Subcutaneous adipose tissue (tissue), 4 donors: Measurements from ENCODE around the gene OPRL1. TPM values are rescaled to one million over a fixed set of nuclear protein-coding genes. Genes with fewer than 3 reads are reported as not detected.

Experiments
- CTCF ChIP-seq: fragments of 450-650 bp; IDR thresholded peaks from one replicate; pipeline ENCODE4 v1.5.1; 2016; ENCODE audit warnings: low read depth, mild to moderate bottlenecking, control low read depth, antibody characterized with exemption, moderate library complexity
- total RNA-seq, 4 donors: library from RNA; depleted of rRNA; stranded (reverse); fragments of >200 nt; gene quantifications; one replicate each; pipeline ENCODE4 v1.1.0, GENCODE V29; 2016

Gene OPRL1
- total RNA-seq, 4 donors from 2014 or later, result 0.65 to 2.7 (median 1.7) TPM

GRCh38 chr20:64106435-64106961 is 26.6 kb downstream of the OPRL1 start:
- TF ChIP-seq CTCF, result no peak

- no peak for TF ChIP-seq CTCF
These were observed 27.3 kb downstream of the OPRL1 start, which contains the start of gene NPBWR2 for GRCh38 chr20:64106981-64107735. TSS of gene NPBWR2 (minus strand) at chr20:64107565. CDS start at chr20:64106831, 734 bp downstream.

GRCh38 chr20:64107736-64108457 is 28.0 kb downstream of the OPRL1 start:
- no peak for TF ChIP-seq CTCF

- TF ChIP-seq CTCF, result no peak
These were observed 29.1 kb downstream of the OPRL1 start for GRCh38 chr20:64108731-64109681.

GRCh38 chr20:64109831-64110391 is 30.0 kb downstream of the OPRL1 start:
- TF ChIP-seq CTCF, result no peak

- no peak for TF ChIP-seq CTCF
These were observed 30.7 kb downstream of the OPRL1 start for GRCh38 chr20:64110411-64111068.
